Panc1 (cell line): ENCODE data around the gene ADAM11.

Experiments used
- POLR2AphosphoS5 ChIP-seq: IDR thresholded peaks from 2 replicates; pipeline ENCODE4 v1.6.1; 2012; ENCODE audit warnings: mild to moderate bottlenecking, low read depth, low read length, moderate library complexity
- SIN3A ChIP-seq: IDR thresholded peaks from 2 replicates; pipeline ENCODE4 v1.6.1; 2012; ENCODE audit warnings: low read depth, mild to moderate bottlenecking, low read length, moderate library complexity, borderline replicate concordance; ENCODE audit not compliant: insufficient read depth
- TF ChIP-seq, protein P1 (sequence below): fragments of 450-650 bp; IDR thresholded peaks from 2 replicates; pipeline ENCODE4 v1.5.1; 2017; ENCODE audit warnings: mild to moderate bottlenecking

DNA sequence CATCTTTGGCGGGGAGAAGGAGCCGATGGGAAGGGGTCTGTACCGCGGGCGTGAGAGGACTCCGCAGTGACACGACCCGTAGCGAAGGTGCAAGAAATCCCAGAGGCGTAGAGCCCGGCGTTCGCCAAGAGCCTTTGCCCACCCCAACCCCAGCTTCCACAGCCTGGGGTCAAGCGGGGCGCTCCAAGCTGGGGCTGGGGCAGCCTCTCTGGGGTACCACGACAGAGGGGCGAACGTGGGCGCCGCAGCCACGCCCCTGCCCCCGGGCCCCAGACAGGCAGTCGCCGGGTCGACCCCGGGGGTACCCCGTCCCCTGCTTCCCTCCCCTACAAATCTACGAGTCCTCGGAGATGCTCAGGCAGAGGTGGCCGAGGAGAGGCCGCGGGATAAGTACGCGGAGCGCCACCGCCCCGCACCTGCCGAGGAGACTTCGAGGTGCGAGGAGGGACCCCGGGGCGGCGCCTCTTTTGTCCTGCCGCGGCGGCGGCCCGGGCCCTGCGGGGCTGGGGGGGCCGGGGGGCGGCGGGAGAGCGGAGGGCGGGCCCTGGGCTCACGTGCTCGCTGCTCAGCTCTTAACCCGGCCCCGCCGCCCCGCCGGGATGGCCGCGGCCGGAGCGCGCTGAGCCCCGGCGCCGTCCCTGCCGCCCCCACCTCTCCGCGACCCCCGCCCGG, at the start of gene ADAM11:
- TF ChIP-seq, protein P1, sequence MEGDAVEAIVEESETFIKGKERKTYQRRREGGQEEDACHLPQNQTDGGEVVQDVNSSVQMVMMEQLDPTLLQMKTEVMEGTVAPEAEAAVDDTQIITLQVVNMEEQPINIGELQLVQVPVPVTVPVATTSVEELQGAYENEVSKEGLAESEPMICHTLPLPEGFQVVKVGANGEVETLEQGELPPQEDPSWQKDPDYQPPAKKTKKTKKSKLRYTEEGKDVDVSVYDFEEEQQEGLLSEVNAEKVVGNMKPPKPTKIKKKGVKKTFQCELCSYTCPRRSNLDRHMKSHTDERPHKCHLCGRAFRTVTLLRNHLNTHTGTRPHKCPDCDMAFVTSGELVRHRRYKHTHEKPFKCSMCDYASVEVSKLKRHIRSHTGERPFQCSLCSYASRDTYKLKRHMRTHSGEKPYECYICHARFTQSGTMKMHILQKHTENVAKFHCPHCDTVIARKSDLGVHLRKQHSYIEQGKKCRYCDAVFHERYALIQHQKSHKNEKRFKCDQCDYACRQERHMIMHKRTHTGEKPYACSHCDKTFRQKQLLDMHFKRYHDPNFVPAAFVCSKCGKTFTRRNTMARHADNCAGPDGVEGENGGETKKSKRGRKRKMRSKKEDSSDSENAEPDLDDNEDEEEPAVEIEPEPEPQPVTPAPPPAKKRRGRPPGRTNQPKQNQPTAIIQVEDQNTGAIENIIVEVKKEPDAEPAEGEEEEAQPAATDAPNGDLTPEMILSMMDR = no peak
- TF ChIP-seq POLR2AphosphoS5 (no peak), SIN3A (no peak)
